HepG2 (cell line): ENCODE results near the gene NFAT5. TPM values are rescaled to one million over a fixed set of nuclear protein-coding genes. Genes with fewer than 3 reads are reported as not detected.
A peak's percentile ranks its signal among the peaks of the same experiment; 100 is the strongest.

Source experiments
- ARID5B ChIP-seq: IDR thresholded peaks from 2 replicates; pipeline ENCODE4 v1.4.0; 2020; ENCODE audit warnings: mild to moderate bottlenecking, missing genetic modification reagents
- CERS6 ChIP-seq: sonication (generic); formaldehyde crosslinking; IDR thresholded peaks from 2 replicates; pipeline ENCODE4 v1.5.0; 2020; ENCODE audit warnings: missing genetic modification reagents
- KAT2B ChIP-seq: fragments of 150-350 bp; IDR thresholded peaks from 2 replicates; pipeline ENCODE4 v1.6.1; 2014; ENCODE audit warnings: low read depth, low read length, borderline replicate concordance
- MTA3 ChIP-seq: sonication (generic); formaldehyde crosslinking; IDR thresholded peaks from 2 replicates; pipeline ENCODE4 v1.4.0; 2020; ENCODE audit warnings: missing genetic modification reagents
- RFX1 ChIP-seq: fragments of 450-650 bp; IDR thresholded peaks from 2 replicates; pipeline ENCODE4 v1.6.1; 2017
- ZFP62 ChIP-seq: sonication (generic); formaldehyde crosslinking; IDR thresholded peaks from 2 replicates; pipeline ENCODE4 v1.4.0; 2020; ENCODE audit warnings: missing genetic modification reagents
- ZNF335 ChIP-seq: sonication (generic); formaldehyde crosslinking; IDR thresholded peaks from 2 replicates; pipeline ENCODE4 v1.4.0; 2020; ENCODE audit warnings: missing genetic modification reagents
- ZNF83 ChIP-seq: sonication (generic); formaldehyde crosslinking; IDR thresholded peaks from 2 replicates; pipeline ENCODE4 v1.4.0; 2020; ENCODE audit warnings: missing genetic modification reagents, mild to moderate bottlenecking, borderline replicate concordance
- polyA plus RNA-seq, 8 experiments: library from polyadenylated mRNA; depleted of rRNA in 3 of 8; stranded (reverse) in 7 of 8; unstranded in 1 of 8; fragments of >200 nt; fragmentation: Illumina TruSeq in 4 of 8; extraction: Trizol in 4 of 8; gene quantifications; 2 replicates each; pipeline versions ENCODE4 v1.2.1 to v1.2.3, GENCODE V29; 2011 to 2016; ENCODE audit warnings: low read depth in 4 of 8, missing spikeins in 1 of 8, mixed read lengths in 1 of 8; ENCODE audit not compliant: insufficient read depth in 1 of 8
- total RNA-seq, 5 experiments: library from RNA; depleted of rRNA; stranded (reverse); fragments of >200 nt; fragmentation: Illumina TruSeq; extraction: Trizol; gene quantifications; 2 replicates each; pipeline ENCODE4 v1.2.3, GENCODE V29; 2016; ENCODE audit warnings: low read depth in 1 of 5
- TF ChIP-seq, protein P1 (sequence below), 2 experiments: fragments of 450-650 bp in 1 of 2; sonication (generic) in 1 of 2; formaldehyde crosslinking in 1 of 2; IDR thresholded peaks; 2 replicates each; pipeline versions ENCODE4 v1.6.1 to v1.8.0; 2016 to 2022; ENCODE audit warnings: antibody characterized with exemption in 1 of 2, mild to moderate bottlenecking in 1 of 2, missing genetic modification reagents in 1 of 2
- TF ChIP-seq, protein P2 (sequence below): sonication (generic); formaldehyde crosslinking; IDR thresholded peaks from 2 replicates; pipeline ENCODE4 v1.9.0; 2021; ENCODE audit warnings: missing genetic modification reagents, mild to moderate bottlenecking, borderline replicate concordance
- TF ChIP-seq, protein P3 (sequence below): IDR thresholded peaks from 2 replicates; pipeline ENCODE4 v1.6.1; 2016; ENCODE audit warnings: low read depth, control low read depth

Gene NFAT5
- total and polyA plus RNA-seq, 2 of the 13 experiments (the other 11 are each of a cell fraction or from before 2014, with no cell fraction given) = 20.5 to 54.3 TPM

- TF ChIP-seq ARID5B (CRISPR knock-in tag) = peak; percentile 54
- no peak for TF ChIP-seq ZNF335
- TF ChIP-seq RFX1 = peak; percentile 95
- TF ChIP-seq CERS6 (CRISPR knock-in tag) = no peak
- no peak for TF ChIP-seq MTA3 (CRISPR knock-in tag)
- TF ChIP-seq KAT2B = no peak
- TF ChIP-seq ZFP62 (CRISPR knock-in tag) = no peak
- TF ChIP-seq, protein P1, sequence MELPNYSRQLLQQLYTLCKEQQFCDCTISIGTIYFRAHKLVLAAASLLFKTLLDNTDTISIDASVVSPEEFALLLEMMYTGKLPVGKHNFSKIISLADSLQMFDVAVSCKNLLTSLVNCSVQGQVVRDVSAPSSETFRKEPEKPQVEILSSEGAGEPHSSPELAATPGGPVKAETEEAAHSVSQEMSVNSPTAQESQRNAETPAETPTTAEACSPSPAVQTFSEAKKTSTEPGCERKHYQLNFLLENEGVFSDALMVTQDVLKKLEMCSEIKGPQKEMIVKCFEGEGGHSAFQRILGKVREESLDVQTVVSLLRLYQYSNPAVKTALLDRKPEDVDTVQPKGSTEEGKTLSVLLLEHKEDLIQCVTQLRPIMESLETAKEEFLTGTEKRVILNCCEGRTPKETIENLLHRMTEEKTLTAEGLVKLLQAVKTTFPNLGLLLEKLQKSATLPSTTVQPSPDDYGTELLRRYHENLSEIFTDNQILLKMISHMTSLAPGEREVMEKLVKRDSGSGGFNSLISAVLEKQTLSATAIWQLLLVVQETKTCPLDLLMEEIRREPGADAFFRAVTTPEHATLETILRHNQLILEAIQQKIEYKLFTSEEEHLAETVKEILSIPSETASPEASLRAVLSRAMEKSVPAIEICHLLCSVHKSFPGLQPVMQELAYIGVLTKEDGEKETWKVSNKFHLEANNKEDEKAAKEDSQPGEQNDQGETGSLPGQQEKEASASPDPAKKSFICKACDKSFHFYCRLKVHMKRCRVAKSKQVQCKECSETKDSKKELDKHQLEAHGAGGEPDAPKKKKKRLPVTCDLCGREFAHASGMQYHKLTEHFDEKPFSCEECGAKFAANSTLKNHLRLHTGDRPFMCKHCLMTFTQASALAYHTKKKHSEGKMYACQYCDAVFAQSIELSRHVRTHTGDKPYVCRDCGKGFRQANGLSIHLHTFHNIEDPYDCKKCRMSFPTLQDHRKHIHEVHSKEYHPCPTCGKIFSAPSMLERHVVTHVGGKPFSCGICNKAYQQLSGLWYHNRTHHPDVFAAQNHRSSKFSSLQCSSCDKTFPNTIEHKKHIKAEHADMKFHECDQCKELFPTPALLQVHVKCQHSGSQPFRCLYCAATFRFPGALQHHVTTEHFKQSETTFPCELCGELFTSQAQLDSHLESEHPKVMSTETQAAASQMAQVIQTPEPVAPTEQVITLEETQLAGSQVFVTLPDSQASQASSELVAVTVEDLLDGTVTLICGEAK (IDR thresholded peaks at IDR 0.05) = no peak
- TF ChIP-seq, protein P1 (CRISPR knock-in tag; IDR thresholded peaks at IDR 0.05) = no peak
- TF ChIP-seq ZNF83 = 0 out of 2 replicates have a peak, but pooled peaks have one; percentile 72
- TF ChIP-seq, protein P2, sequence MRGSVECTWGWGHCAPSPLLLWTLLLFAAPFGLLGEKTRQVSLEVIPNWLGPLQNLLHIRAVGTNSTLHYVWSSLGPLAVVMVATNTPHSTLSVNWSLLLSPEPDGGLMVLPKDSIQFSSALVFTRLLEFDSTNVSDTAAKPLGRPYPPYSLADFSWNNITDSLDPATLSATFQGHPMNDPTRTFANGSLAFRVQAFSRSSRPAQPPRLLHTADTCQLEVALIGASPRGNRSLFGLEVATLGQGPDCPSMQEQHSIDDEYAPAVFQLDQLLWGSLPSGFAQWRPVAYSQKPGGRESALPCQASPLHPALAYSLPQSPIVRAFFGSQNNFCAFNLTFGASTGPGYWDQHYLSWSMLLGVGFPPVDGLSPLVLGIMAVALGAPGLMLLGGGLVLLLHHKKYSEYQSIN (CRISPR knock-in tag) = no peak
- TF ChIP-seq, protein P3, sequence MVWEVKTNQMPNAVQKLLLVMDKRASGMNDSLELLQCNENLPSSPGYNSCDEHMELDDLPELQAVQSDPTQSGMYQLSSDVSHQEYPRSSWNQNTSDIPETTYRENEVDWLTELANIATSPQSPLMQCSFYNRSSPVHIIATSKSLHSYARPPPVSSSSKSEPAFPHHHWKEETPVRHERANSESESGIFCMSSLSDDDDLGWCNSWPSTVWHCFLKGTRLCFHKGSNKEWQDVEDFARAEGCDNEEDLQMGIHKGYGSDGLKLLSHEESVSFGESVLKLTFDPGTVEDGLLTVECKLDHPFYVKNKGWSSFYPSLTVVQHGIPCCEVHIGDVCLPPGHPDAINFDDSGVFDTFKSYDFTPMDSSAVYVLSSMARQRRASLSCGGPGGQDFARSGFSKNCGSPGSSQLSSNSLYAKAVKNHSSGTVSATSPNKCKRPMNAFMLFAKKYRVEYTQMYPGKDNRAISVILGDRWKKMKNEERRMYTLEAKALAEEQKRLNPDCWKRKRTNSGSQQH (CRISPR knock-in tag) = no peak
These were observed 160.7 kb downstream of the NFAT5 start, which contains the start of gene NQO1 (continued) for GRCh38 chr16:69726313-69727060.
